ENCODE data around the gene CCDC112. TPM values are rescaled to one million over a fixed set of nuclear protein-coding genes. Genes with fewer than 3 reads are reported as not detected.

The CCDC112 gene
- total and polyA plus RNA-seq, 7 donors: 4.6 to 19.4 (median 9.6) TPM

Small RNA genes lying within 50 kb of the gene (small RNA-seq; reads per million reads assigned to genes)
- 0 to 0.65 (median 0) reads per million in 3 donors for gene HMGN1P15

Other genes starting within 250 kb of the CCDC112 start
- gene TRIM36, start 126.7 kb downstream of the CCDC112 start, total RNA-seq: 1 to 10 TPM in 2 of 4 donors, under 1 TPM in 1, not detected in 1; 0.66 to 1.4 (median 1.1) TPM
- 10 to 100 TPM in 2 of 3 donors, 1 to 10 TPM in 1; 5.0 to 18.0 (median 11.6) TPM for gene TRIM36, start 126.7 kb downstream of the CCDC112 start, polyA plus RNA-seq
- gene PGGT1B, start 33.8 kb downstream of the CCDC112 start, total RNA-seq: 10 to 100 TPM; 11.4 to 18.3 (median 12.4) TPM
- 1 to 10 TPM; 5.4 to 8.0 (median 7.9) TPM for gene PGGT1B, start 33.8 kb downstream of the CCDC112 start, polyA plus RNA-seq
- gene FEM1C, start 248.1 kb upstream of the CCDC112 start, total RNA-seq: 10 to 100 TPM; 18.8 to 26.8 (median 26.6) TPM
- 10 to 100 TPM; 12.1 to 24.0 (median 12.6) TPM for gene FEM1C, start 248.1 kb upstream of the CCDC112 start, polyA plus RNA-seq